Stimulated activated memory B cell treated with anti-CD40 and anti-IgM and Interleukin-4, amounts not matched to agents 10 μg/mL and 1 μg/mL and 100 μg/mL, for 72 hours (primary cell): ENCODE measurements around the gene CDH1.

Experiments
- ATAC-seq: fragments of 150-1000 bp; cut with Tn5 transposase; 2 replicates; pipeline ENCODE4 v1.10.0; 2021
- H3K27ac Mint-ChIP-seq: one replicate; pipeline ENCODE4 v1.8.0; 2022; ENCODE audit warnings: mild to moderate bottlenecking, mixed read lengths
- H3K27me3 Mint-ChIP-seq: one replicate; pipeline ENCODE4 v1.8.0; 2022; ENCODE audit warnings: mixed read lengths
- H3K36me3 Mint-ChIP-seq: one replicate; pipeline ENCODE4 v1.8.0; 2022; ENCODE audit warnings: mixed read lengths
- H3K4me1 Mint-ChIP-seq: one replicate; pipeline ENCODE4 v1.8.0; 2022; ENCODE audit warnings: mixed read lengths
- H3K4me3 Mint-ChIP-seq: one replicate; pipeline ENCODE4 v1.8.0; 2022; ENCODE audit warnings: mild to moderate bottlenecking, moderate library complexity, mixed read lengths
- H3K9me3 Mint-ChIP-seq: one replicate; pipeline ENCODE4 v1.8.0; 2022; ENCODE audit warnings: mixed read lengths

CDH1 gene

DNA sequence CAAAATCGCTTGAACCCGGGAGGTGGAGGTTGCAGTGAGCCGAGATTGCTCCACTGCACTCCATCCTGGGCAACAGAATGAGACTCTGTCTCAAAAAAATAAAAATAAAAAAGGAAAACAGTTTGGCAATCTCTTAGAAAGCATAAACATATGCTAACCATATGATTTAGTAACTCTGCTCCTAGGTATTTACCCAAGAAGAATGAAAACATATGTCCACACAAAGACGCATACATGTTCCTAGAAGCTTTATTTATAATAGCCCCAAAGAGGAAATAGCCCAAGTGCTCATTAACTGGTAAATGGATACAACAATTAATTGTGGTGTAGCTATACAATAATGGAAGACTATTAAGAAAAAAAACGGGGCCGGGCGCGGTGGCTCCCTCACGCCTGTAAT lies 18.5 kb upstream of the CDH1 start:
- no peak overlapping the region for H3K27ac Mint-ChIP-seq
- no peak for ATAC-seq
- no peaks in the 10 kb centered on the region for H3K36me3 Mint-ChIP-seq
- no peak overlapping the region for H3K4me3 Mint-ChIP-seq
- peaks cover 3% of the 10 kb centered on the region for H3K9me3 Mint-ChIP-seq
- peaks cover 20% of the 10 kb centered on the region for H3K4me1 Mint-ChIP-seq
- no peaks in the 10 kb centered on the region for H3K27me3 Mint-ChIP-seq

DNA sequence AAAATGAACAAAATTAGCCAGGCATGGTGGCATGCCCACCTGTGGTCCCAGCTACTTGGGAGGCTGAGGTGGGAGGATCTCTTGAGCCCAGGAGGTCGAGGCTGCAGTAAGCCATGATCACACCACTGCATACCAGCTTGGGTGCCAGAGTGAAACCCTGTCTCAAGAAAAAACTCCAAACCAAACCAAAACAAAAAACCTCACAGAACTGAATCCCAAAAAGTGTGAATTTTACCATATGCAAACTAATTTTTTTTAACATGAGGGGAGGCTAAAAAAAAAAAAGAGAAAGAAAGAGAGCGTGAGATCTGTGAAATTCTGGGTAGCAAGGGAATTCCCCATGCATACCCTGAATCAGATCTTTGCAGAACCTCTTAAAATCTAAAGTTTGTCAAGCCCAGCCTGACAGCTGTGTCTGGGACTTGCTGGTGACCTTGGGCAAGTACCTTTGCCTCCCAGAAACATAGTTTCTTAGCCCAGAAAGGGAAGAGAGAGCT lies 17.1 kb upstream of the CDH1 start:
- peaks cover 3% of the 10 kb centered on the region for H3K9me3 Mint-ChIP-seq
- H3K27me3 Mint-ChIP-seq, result no peaks in the 10 kb centered on the region
- no peak overlapping the region for H3K4me3 Mint-ChIP-seq
- peak; percentile 98 for ATAC-seq
- peak overlapping the region; percentile 73 for H3K27ac Mint-ChIP-seq
- peaks cover 20% of the 10 kb centered on the region for H3K4me1 Mint-ChIP-seq
- H3K36me3 Mint-ChIP-seq, result no peaks in the 10 kb centered on the region

DNA sequence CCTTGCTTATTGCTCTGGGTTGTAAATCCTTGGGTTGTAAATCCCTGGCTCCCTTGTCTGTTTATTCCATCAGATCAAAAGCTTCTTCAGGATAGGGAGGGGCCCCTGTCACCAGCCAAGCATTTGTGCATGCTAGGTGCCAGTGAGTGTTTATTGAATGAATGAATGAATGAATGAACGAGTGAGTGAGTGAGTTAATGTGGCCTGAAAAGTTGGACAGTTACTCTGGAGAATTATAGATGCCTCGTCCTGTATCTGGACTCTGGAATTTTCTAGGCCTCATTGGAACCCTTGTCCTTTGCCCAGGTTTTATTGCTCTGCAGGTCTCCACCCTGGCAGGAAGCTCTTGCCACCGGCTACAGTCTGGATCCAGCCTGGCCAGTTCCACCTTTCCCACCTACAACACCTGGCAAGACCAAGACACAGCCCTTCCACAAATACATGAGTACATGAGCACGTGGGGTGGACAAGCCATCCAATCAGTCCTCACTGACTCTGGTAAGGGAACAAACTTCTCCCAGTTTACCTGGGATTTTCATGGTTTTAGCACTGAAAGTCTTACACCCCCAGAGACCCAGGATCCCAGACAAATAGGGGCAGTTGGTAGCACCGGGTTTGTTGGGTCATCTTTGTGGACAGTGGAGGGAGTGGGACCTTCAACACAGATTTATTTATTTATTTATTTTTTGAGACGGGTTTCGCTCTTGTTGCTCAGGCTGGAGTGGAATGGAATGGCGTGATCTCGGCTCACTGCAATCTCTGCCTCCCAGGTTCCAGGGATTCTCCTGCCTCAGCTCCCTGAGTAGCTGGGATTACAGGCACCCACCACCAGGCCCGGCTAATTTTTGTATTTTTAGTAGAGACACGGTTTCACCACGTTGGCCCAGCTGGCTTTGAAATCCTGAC lies 14.7 kb upstream of the CDH1 start:
- Mint-ChIP-seq H3K9me3 (peaks cover 3% of the 10 kb centered on the region), H3K27me3 (peaks cover 9% of the 10 kb centered on the region)
- ATAC-seq, result no peak

DNA sequence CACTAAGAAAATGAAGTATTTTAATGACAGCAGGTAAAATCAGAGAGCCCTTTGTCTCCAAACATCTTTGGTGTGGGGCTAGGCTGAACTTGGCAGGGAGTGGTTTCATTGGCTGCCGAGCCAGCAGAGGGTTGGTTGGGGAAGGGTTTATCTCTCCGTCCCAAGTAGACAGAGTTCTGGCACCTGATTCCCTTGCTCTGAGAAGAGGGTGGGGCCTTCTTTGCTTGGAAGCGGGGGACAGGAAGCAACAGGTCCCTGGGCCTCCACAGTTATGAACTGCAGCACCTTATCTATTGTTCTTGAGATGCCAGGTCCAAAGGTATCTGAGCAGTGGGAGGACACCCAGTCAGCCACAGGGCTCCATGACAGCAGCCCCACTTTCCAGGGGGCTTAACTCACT lies 12.3 kb upstream of the CDH1 start:
- no peaks in the 10 kb centered on the region for H3K36me3 Mint-ChIP-seq
- H3K27me3 Mint-ChIP-seq, result peaks cover 12% of the 10 kb centered on the region
- ATAC-seq, result no peak

More for the DNA sequence above, 14.7 kb upstream of the CDH1 start:
- H3K36me3 Mint-ChIP-seq, result no peaks in the 10 kb centered on the region
- peaks cover 20% of the 10 kb centered on the region for H3K4me1 Mint-ChIP-seq
- no peak overlapping the region for H3K4me3 Mint-ChIP-seq
- H3K27ac Mint-ChIP-seq, result no peak overlapping the region

DNA sequence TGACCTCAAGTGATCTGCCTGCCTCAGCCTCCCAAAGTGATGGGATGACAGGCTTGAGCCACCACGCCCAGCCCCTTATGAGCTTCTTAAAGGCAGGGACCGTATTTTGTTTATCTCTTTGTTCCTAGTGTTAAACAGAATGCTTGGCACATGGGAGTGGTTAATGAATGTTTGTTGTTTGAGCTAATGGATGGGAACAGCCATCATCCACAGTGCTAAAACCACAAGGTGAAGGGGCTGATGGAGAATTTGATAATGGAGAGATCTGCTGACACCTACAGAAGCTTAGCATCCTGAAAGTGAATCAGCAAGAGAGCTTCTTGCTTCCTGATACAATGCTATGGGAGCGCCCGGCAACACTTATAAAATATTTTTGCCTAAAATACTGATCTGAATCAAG lies 8.6 kb upstream of the CDH1 start:
- H3K4me3 Mint-ChIP-seq, result no peak overlapping the region
- ATAC-seq, result no peak
- H3K27me3 Mint-ChIP-seq, result peaks cover 13% of the 10 kb centered on the region
- H3K9me3 Mint-ChIP-seq, result no peaks in the 10 kb centered on the region
- no peaks in the 10 kb centered on the region for H3K36me3 Mint-ChIP-seq
- H3K4me1 Mint-ChIP-seq, result no peaks in the 10 kb centered on the region
- H3K27ac Mint-ChIP-seq, result no peak overlapping the region

More for the DNA sequence above, 12.3 kb upstream of the CDH1 start:
- no peaks in the 10 kb centered on the region for H3K9me3 Mint-ChIP-seq
- H3K4me3 Mint-ChIP-seq, result no peak overlapping the region
- no peak overlapping the region for H3K27ac Mint-ChIP-seq
- peaks cover 12% of the 10 kb centered on the region for H3K4me1 Mint-ChIP-seq

DNA sequence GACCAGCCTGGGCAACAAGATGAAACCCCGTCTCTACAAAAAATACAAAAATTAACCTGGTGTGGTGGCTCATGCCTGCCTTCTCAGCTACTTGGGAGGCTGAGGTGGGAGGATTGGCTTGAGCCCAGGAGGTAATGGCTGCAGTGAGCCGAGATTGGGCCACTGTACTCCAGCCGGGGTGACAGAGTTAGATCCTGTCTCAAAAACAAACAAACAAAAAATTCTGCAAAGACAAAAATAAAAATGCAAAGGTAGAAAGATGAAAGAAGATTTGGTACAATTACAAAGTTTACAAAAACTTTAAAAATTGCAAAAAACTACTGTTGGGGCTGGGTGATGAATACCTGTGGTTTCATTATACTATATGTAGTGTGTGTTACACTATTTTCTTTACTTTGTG lies 5.5 kb upstream of the CDH1 start:
- Mint-ChIP-seq H3K4me1 (peaks cover 2% of the 10 kb centered on the region), H3K27ac (no peak overlapping the region), H3K27me3 (peaks cover 39% of the 10 kb centered on the region), H3K36me3 (no peaks in the 10 kb centered on the region), H3K9me3 (no peaks in the 10 kb centered on the region), H3K4me3 (no peak overlapping the region)
- ATAC-seq, result no peak

DNA sequence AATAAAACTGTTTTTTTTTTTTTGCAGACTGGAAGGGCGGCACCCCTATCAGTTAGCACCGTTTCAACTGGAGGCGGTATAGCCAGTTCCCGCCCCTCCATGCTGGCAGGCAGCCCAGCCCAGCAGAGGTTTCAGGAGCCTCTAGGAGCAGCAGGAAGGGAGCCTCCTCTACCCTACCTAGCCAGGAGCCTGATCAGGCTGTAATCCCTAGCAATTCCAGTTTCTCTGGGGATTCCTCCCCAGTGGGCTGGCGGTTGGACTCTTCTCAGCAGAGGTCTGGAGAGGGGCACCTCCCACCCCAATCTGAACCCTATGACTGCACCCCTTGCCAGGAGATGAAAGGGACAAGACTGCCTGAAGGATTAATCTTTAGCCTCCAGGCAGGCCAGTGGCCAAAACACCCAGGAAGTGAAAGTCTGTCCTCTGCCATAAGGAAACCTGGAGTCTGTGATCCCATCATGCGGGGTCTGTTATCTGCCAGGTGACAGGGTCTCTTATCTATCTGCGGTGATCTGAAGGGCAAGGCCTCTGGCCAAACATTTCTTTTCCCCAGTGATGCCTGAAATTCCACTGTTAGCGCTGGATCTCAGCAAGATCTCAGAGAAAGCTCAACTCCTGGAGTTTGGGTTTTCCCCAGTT lies 4.9 kb upstream of the CDH1 start:
- Mint-ChIP-seq H3K9me3 (no peaks in the 10 kb centered on the region), H3K27ac (no peak overlapping the region), H3K36me3 (no peaks in the 10 kb centered on the region), H3K27me3 (peaks cover 39% of the 10 kb centered on the region), H3K4me1 (peaks cover 7% of the 10 kb centered on the region), H3K4me3 (no peak overlapping the region)
- ATAC-seq, result no peak

DNA sequence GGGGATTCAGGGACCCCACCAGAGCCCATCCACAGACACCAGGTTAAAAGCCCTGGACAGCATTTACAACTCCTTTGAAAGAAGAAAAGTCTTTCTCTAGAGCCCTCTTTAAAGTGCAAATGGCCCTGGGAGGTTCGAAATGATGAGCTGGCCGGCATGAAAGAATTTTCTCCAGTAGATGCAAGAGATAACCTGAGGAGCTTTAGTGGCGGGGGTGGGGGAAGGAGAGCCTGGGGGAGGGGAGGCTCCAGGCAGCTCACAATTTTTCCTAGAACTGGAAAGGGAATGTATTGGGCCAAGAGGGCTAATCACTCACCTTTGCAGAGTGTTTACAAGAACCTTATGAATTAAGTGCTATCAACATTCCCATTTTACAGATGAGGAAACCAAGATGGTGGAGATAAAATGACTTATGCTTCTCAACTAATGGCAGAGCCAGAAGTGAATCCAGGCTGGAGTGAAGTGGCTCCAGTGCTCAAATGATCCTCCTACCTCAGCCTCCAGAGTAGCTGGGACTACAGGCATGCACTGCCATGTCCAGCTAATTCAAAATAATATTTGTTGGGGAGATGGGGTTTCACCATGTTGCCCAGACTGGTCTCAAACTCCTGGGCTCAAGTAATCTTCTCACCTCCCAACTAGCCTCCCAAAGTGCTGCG lies 4.2 kb upstream of the CDH1 start:
- no peaks in the 10 kb centered on the region for H3K36me3 Mint-ChIP-seq
- H3K27me3 Mint-ChIP-seq, result peaks cover 41% of the 10 kb centered on the region
- no peaks in the 10 kb centered on the region for H3K9me3 Mint-ChIP-seq
- H3K4me1 Mint-ChIP-seq, result peaks cover 14% of the 10 kb centered on the region
- no peak for ATAC-seq
- H3K27ac Mint-ChIP-seq, result no peak overlapping the region
- no peak overlapping the region for H3K4me3 Mint-ChIP-seq

DNA sequence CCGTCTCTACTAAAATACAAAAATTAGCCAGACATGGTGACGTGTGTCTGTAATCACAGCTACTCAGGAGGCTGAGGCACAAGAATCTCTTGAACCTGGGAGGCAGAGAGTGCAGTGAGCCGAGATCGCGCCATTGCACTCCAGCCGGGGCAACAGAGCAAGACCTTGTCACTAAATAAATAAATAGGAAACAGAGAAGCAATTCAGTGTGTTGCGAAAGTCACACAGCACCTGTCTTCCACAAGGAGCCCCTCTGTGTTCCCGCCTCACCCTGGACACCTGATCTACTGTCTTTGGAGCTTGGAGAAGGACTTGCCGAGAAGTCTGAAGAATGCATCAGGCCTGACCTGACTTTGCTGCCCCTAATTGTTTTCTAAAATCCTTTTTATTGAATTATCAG lies 3.5 kb upstream of the CDH1 start:
- no peak for ATAC-seq
- peaks cover 16% of the 10 kb centered on the region for H3K4me1 Mint-ChIP-seq
- no peaks in the 10 kb centered on the region for H3K36me3 Mint-ChIP-seq
- peaks cover 48% of the 10 kb centered on the region for H3K27me3 Mint-ChIP-seq
- no peak overlapping the region for H3K27ac Mint-ChIP-seq
- H3K9me3 Mint-ChIP-seq, result no peaks in the 10 kb centered on the region
- no peak overlapping the region for H3K4me3 Mint-ChIP-seq

DNA sequence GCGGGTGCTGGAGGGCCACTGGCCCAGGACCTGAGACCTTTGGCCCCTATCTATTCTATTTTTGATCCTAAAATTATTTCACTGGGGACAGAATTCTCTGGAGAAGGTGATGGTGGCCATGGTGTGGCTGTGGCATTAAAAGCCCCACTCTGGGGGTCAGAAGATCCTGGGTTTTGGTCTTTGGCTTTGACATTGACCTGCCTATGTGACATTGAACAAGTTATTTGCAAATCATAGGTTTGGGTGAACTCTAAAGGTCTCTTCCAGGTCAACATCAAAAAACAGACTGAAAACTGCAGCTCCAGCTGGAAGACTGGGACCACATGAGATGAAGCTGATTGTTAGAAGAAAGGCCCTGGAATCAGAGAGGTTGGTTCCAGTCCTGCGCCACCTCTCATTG lies 2.3 kb upstream of the CDH1 start:
- peaks cover 48% of the 10 kb centered on the region for H3K27me3 Mint-ChIP-seq
- peaks cover 18% of the 10 kb centered on the region for H3K4me1 Mint-ChIP-seq

DNA sequence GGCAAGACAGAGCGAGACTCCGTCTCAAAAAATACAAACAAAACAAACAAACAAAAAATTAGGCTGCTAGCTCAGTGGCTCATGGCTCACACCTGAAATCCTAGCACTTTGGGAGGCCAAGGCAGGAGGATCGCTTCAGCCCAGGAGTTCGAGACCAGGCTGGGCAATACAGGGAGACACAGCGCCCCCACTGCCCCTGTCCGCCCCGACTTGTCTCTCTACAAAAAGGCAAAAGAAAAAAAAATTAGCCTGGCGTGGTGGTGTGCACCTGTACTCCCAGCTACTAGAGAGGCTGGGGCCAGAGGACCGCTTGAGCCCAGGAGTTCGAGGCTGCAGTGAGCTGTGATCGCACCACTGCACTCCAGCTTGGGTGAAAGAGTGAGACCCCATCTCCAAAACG lies 531 bp upstream of the CDH1 start:
- ATAC-seq, result no peak
- H3K4me3 Mint-ChIP-seq, result peak overlapping the region; percentile 35
- H3K36me3 Mint-ChIP-seq, result no peaks in the 10 kb centered on the region
- H3K9me3 Mint-ChIP-seq, result no peaks in the 10 kb centered on the region
- peaks cover 36% of the 10 kb centered on the region for H3K4me1 Mint-ChIP-seq
- peaks cover 48% of the 10 kb centered on the region for H3K27me3 Mint-ChIP-seq
- peak overlapping the region; percentile 57 for H3K27ac Mint-ChIP-seq

More for the DNA sequence above, 2.3 kb upstream of the CDH1 start:
- Mint-ChIP-seq H3K27ac (no peak overlapping the region), H3K9me3 (no peaks in the 10 kb centered on the region), H3K4me3 (no peak overlapping the region), H3K36me3 (no peaks in the 10 kb centered on the region)
- ATAC-seq, result no peak

DNA sequence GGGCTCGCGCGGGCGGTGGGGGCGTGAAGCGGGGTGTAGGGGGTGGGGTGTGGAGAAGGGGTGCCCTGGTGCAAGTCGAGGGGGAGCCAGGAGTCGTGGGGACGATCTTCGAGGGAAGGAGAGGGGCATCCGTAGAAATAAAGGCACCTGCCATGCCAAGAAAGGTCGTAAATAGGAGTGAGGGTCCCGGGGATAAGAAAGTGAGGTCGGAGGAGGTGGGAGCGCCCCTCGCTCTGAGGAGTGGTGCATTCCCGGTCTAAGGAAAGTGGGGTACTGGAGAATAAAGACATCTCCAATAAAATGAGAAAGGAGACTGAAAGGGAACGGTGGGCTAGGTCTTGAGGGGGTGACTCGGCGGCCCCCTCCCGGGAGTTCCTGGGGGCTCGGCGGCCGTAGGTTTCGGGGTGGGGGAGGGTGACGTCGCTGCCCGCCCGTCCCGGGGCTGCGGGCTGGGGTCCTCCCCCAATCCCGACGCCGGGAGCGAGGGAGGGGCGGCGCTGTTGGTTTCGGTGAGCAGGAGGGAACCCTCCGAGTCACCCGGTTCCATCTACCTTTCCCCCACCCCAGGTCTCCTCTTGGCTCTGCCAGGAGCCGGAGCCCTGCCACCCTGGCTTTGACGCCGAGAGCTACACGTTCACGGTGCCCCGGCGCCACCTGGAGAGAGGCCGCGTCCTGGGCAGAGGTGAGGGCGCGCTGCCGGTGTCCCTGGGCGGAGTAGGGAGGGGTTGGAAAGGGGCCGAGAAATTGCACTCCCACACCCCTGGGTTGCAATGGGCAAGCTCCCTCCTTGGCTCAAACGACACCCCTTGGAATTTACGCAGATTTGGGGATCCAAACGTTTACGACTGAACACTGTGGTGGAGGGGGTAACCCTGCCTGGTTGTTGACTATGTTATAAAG lies 888 bp downstream of the CDH1 start:
- Mint-ChIP-seq H3K4me3 (peak overlapping the region; percentile 18), H3K36me3 (no peaks in the 10 kb centered on the region), H3K4me1 (peaks cover 50% of the 10 kb centered on the region), H3K27ac (peak overlapping the region; percentile 57), H3K9me3 (no peaks in the 10 kb centered on the region), H3K27me3 (peaks cover 48% of the 10 kb centered on the region)
- ATAC-seq, result peak; percentile 14

DNA sequence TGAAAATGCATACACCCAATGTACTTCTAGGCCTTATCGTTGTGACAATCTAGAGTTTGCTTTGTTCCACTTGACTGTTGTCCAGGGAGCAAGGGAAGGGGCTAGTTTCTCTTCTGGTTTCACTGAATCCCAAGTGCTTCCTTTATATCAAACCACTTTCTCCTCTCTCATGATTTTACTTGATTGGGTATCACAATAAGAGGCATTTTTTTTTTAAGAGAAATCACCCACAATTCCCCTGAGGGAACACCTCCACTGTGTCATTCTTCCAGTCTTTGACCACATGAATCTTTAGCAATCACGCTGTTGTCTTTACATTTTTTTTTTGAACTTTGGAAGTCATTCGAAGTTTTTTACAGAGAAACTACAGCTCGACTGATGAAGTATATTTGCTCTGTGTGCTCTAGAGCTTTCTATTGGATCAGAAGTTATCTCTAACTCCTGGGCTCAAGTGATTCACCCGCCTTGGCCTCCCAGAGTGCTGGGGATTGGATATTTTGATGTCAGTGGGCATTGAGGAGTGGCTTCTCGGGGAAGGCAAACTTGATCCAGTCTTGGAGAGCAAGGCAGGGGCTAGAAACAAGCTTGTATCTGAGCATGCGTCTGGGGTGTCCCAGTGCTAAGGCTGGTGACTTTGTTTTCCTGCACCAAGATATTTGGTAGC lies 3.0 kb downstream of the CDH1 start:
- peak overlapping the region; percentile 79 for H3K27ac Mint-ChIP-seq
- H3K4me3 Mint-ChIP-seq, result peak overlapping the region; percentile 53
- peaks cover 32% of the 10 kb centered on the region for H3K27me3 Mint-ChIP-seq
- H3K4me1 Mint-ChIP-seq, result peaks cover 55% of the 10 kb centered on the region
- H3K9me3 Mint-ChIP-seq, result no peaks in the 10 kb centered on the region
- ATAC-seq, result peak; percentile 39
- H3K36me3 Mint-ChIP-seq, result no peaks in the 10 kb centered on the region

DNA sequence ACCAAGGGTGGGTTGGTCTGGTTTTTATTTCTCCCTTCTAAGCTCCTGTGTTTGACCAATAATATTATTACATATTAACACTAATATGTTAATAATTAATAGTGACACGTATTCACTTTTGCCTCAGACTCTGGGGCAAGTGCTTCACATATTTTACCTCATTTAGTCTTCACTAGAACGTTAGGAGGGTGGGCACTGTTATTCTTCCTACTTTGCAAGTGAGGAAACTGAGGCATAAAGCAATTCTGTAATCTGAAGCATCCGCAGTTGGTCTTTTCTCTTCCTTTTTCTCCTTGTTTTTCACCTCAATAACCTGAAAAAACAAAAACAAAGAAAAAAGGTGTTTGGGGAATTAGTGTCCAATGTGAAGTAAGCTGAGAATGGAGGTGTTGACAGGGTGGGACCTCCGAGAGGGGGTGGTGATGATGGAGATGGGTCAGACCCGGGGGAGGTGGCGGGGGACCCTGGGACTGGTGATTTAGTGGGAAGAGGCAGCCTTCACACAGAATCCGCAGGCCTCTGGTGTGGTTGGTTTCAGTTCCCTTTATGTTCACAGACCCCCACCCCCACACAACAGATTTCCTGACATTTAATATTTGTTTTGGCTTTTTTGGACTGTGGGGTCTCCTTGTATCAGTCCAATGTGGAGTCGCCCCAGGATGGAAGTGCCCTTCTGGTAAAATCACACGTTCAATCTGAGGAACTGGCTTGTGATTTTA lies 3.7 kb downstream of the CDH1 start:
- H3K27ac Mint-ChIP-seq, result peak overlapping the region; percentile 79
- ATAC-seq, result peak; percentile 60
- H3K4me3 Mint-ChIP-seq, result no peak overlapping the region

More for the DNA sequence above, 3.7 kb downstream of the CDH1 start:
- H3K36me3 Mint-ChIP-seq, result no peaks in the 10 kb centered on the region
- H3K4me1 Mint-ChIP-seq, result peaks cover 55% of the 10 kb centered on the region
- peaks cover 28% of the 10 kb centered on the region for H3K27me3 Mint-ChIP-seq
- no peaks in the 10 kb centered on the region for H3K9me3 Mint-ChIP-seq
